ENCODE results near the gene SLC7A1.

Gene SLC7A1

GRCh38 chr13:29511106-29511796 is 84.2 kb downstream of the SLC7A1 start:
- Histone ChIP-seq H4K91ac (ENCODE audit: low read length) (no peak overlapping the region), H3K4me3 (ENCODE audit: insufficient read depth in 1 of 2, low read depth in 1 of 2, low read length in 2 of 2) (no peak overlapping the region), H3K79me1 (replicated peaks; ENCODE audit: low read length, poor library complexity, severe bottlenecking) (peaks cover 27% of the 10 kb centered on the region), H2BK15ac (ENCODE audit: low read depth, poor library complexity, severe bottlenecking) (no peak overlapping the region), H2AFZ (ENCODE audit: low read depth, low read length) (no peak overlapping the region), H2BK120ac (ENCODE audit: low read depth, low read length) (no peak overlapping the region), H3K14ac (ENCODE audit: low read length in 2 of 2) (no peak overlapping the region), H2AK5ac (ENCODE audit: low read length, severe bottlenecking) (no peak overlapping the region), H3K23ac (ENCODE audit: low read length in 2 of 2) (no peak overlapping the region), H3K4me2 (ENCODE audit: low read length, poor library complexity, severe bottlenecking) (no peak overlapping the region), H3K36me3 (ENCODE audit: control insufficient read depth in 1 of 2, insufficient read depth in 2 of 2, low read depth in 1 of 2, low read length in 2 of 2) (peaks cover 33 to 54% of the 10 kb centered on the region in 2 experiments), H3K4me1 (ENCODE audit: control insufficient read depth, insufficient read depth, low read depth, low read length) (peaks cover 29% of the 10 kb centered on the region), H3K18ac (ENCODE audit: low read depth in 1 of 2, low read length in 2 of 2) (peak overlapping the region in 1 of 2 experiments; percentile 1), H4K8ac (ENCODE audit: low read length) (no peak overlapping the region), H2BK5ac (ENCODE audit: low read depth, low read length, poor library complexity, severe bottlenecking) (no peak overlapping the region), H3K27me3 (ENCODE audit: control insufficient read depth in 1 of 2, insufficient read depth in 1 of 2, low read length in 2 of 2) (no peaks in the 10 kb centered on the region), H2BK12ac (ENCODE audit: low read length in 2 of 2) (no peak overlapping the region), H3K9me3 (ENCODE audit: control insufficient read depth, low read length) (no peaks in the 10 kb centered on the region), H3K27ac (ENCODE audit: low read length, poor library complexity, severe bottlenecking) (no peak overlapping the region), H3K9ac (ENCODE audit: low read length) (no peak overlapping the region), H3K4ac (ENCODE audit: low read depth in 1 of 2, low read length in 2 of 2) (no peak overlapping the region)
- WGBS, result 95% methylated on average over 9 of the region's 12 CpGs
- DNase-seq, result no peak

- Histone ChIP-seq H3K4ac (ENCODE audit: low read depth in 1 of 2, low read length in 2 of 2) (no peak overlapping the region), H3K9ac (ENCODE audit: low read length) (no peak overlapping the region), H2AFZ (ENCODE audit: low read depth, low read length) (no peak overlapping the region), H4K91ac (ENCODE audit: low read length) (no peak overlapping the region), H3K18ac (ENCODE audit: low read depth in 1 of 2, low read length in 2 of 2) (peak overlapping the region in 1 of 2 experiments; percentile 1), H4K8ac (ENCODE audit: low read length) (no peak overlapping the region), H2BK15ac (ENCODE audit: low read depth, poor library complexity, severe bottlenecking) (no peak overlapping the region), H3K27ac (ENCODE audit: low read length, poor library complexity, severe bottlenecking) (no peak overlapping the region), H2BK5ac (ENCODE audit: low read depth, low read length, poor library complexity, severe bottlenecking) (no peak overlapping the region), H3K79me1 (replicated peaks; ENCODE audit: low read length, poor library complexity, severe bottlenecking) (peaks cover 24% of the 10 kb centered on the region), H3K14ac (ENCODE audit: low read length in 2 of 2) (no peak overlapping the region), H3K4me2 (ENCODE audit: low read length, poor library complexity, severe bottlenecking) (no peak overlapping the region), H2BK12ac (ENCODE audit: low read length in 2 of 2) (peak overlapping the region in 1 of 2 experiments; percentile 2), H3K4me3 (ENCODE audit: insufficient read depth in 1 of 2, low read depth in 1 of 2, low read length in 2 of 2) (no peak overlapping the region), H3K36me3 (ENCODE audit: control insufficient read depth in 1 of 2, insufficient read depth in 2 of 2, low read depth in 1 of 2, low read length in 2 of 2) (peaks cover 27 to 51% of the 10 kb centered on the region in 2 experiments), H2BK120ac (ENCODE audit: low read depth, low read length) (no peak overlapping the region), H3K27me3 (ENCODE audit: control insufficient read depth in 1 of 2, insufficient read depth in 1 of 2, low read length in 2 of 2) (no peaks in the 10 kb centered on the region), H2AK5ac (ENCODE audit: low read length, severe bottlenecking) (no peak overlapping the region), H3K23ac (ENCODE audit: low read length in 2 of 2) (no peak overlapping the region), H3K9me3 (ENCODE audit: control insufficient read depth, low read length) (no peaks in the 10 kb centered on the region), H3K4me1 (ENCODE audit: control insufficient read depth, insufficient read depth, low read depth, low read length) (peaks cover 29% of the 10 kb centered on the region)
- DNase-seq, result no peak
- WGBS, result 97% methylated on average over 10 of the region's 10 CpGs
Observed at GRCh38 chr13:29510651-29511084, 84.8 kb downstream of the SLC7A1 start.

- Histone ChIP-seq H3K4me3 (ENCODE audit: insufficient read depth in 1 of 2, low read depth in 1 of 2, low read length in 2 of 2) (no peak overlapping the region), H3K4me2 (ENCODE audit: low read length, poor library complexity, severe bottlenecking) (no peak overlapping the region), H3K14ac (ENCODE audit: low read length in 2 of 2) (no peak overlapping the region), H2AFZ (ENCODE audit: low read depth, low read length) (no peak overlapping the region), H3K9me3 (ENCODE audit: control insufficient read depth, low read length) (no peaks in the 10 kb centered on the region), H3K27me3 (ENCODE audit: control insufficient read depth in 1 of 2, insufficient read depth in 1 of 2, low read length in 2 of 2) (peaks cover 0 to 1% of the 10 kb centered on the region in 2 experiments), H3K4me1 (ENCODE audit: control insufficient read depth, insufficient read depth, low read depth, low read length) (peaks cover 26% of the 10 kb centered on the region), H4K91ac (ENCODE audit: low read length) (no peak overlapping the region), H3K27ac (ENCODE audit: low read length, poor library complexity, severe bottlenecking) (no peak overlapping the region), H3K4ac (ENCODE audit: low read depth in 1 of 2, low read length in 2 of 2) (no peak overlapping the region), H3K79me1 (replicated peaks; ENCODE audit: low read length, poor library complexity, severe bottlenecking) (peaks cover 19% of the 10 kb centered on the region), H4K8ac (ENCODE audit: low read length) (no peak overlapping the region), H2BK12ac (ENCODE audit: low read length in 2 of 2) (no peak overlapping the region), H2BK15ac (ENCODE audit: low read depth, poor library complexity, severe bottlenecking) (no peak overlapping the region), H2AK5ac (ENCODE audit: low read length, severe bottlenecking) (no peak overlapping the region), H3K36me3 (ENCODE audit: control insufficient read depth in 1 of 2, insufficient read depth in 2 of 2, low read depth in 1 of 2, low read length in 2 of 2) (peaks cover 22 to 45% of the 10 kb centered on the region in 2 experiments), H3K18ac (ENCODE audit: low read depth in 1 of 2, low read length in 2 of 2) (no peak overlapping the region), H3K9ac (ENCODE audit: low read length) (no peak overlapping the region), H2BK120ac (ENCODE audit: low read depth, low read length) (no peak overlapping the region), H3K23ac (ENCODE audit: low read length in 2 of 2) (no peak overlapping the region), H2BK5ac (ENCODE audit: low read depth, low read length, poor library complexity, severe bottlenecking) (no peak overlapping the region)
- 95% methylated on average over 14 of the region's 14 CpGs for WGBS
- no peak for DNase-seq
Observed at GRCh38 chr13:29509999-29510589, 85.4 kb downstream of the SLC7A1 start.

- Histone ChIP-seq H2BK120ac (ENCODE audit: low read depth, low read length) (no peak overlapping the region), H3K14ac (ENCODE audit: low read length in 2 of 2) (no peak overlapping the region), H3K27ac (ENCODE audit: low read length, poor library complexity, severe bottlenecking) (no peak overlapping the region), H3K18ac (ENCODE audit: low read depth in 1 of 2, low read length in 2 of 2) (no peak overlapping the region), H2BK15ac (ENCODE audit: low read depth, poor library complexity, severe bottlenecking) (no peak overlapping the region), H2BK5ac (ENCODE audit: low read depth, low read length, poor library complexity, severe bottlenecking) (no peak overlapping the region), H4K91ac (ENCODE audit: low read length) (no peak overlapping the region), H3K9ac (ENCODE audit: low read length) (no peak overlapping the region), H3K4me1 (ENCODE audit: control insufficient read depth, insufficient read depth, low read depth, low read length) (peaks cover 26% of the 10 kb centered on the region), H4K8ac (ENCODE audit: low read length) (no peak overlapping the region), H2AFZ (ENCODE audit: low read depth, low read length) (no peak overlapping the region), H3K27me3 (ENCODE audit: control insufficient read depth in 1 of 2, insufficient read depth in 1 of 2, low read length in 2 of 2) (peaks cover 0 to 4% of the 10 kb centered on the region in 2 experiments), H2BK12ac (ENCODE audit: low read length in 2 of 2) (no peak overlapping the region), H3K79me1 (replicated peaks; ENCODE audit: low read length, poor library complexity, severe bottlenecking) (peaks cover 17% of the 10 kb centered on the region), H3K36me3 (ENCODE audit: control insufficient read depth in 1 of 2, insufficient read depth in 2 of 2, low read depth in 1 of 2, low read length in 2 of 2) (peaks cover 12 to 33% of the 10 kb centered on the region in 2 experiments), H2AK5ac (ENCODE audit: low read length, severe bottlenecking) (no peak overlapping the region), H3K4ac (ENCODE audit: low read depth in 1 of 2, low read length in 2 of 2) (no peak overlapping the region), H3K4me3 (ENCODE audit: insufficient read depth in 1 of 2, low read depth in 1 of 2, low read length in 2 of 2) (peak overlapping the region in 1 of 2 experiments; percentile 45), H3K9me3 (ENCODE audit: control insufficient read depth, low read length) (no peaks in the 10 kb centered on the region), H3K23ac (ENCODE audit: low read length in 2 of 2) (no peak overlapping the region), H3K4me2 (ENCODE audit: low read length, poor library complexity, severe bottlenecking) (no peak overlapping the region)
- WGBS, result 75% methylated on average over 4 of the region's 4 CpGs
- no peak for DNase-seq
Observed at GRCh38 chr13:29508876-29509252, 86.6 kb downstream of the SLC7A1 start.
